BE2C (cell line): ENCODE measurements around the gene EIF1.

Source experiments
- DNase-seq: peaks from one replicate; pipeline ENCODE4 v3.0.0-alpha.2; 2020
- H3K27me3 ChIP-seq: fragments of 250-450 bp; sonication (Bioruptor Pico); 2 replicates; pipeline ENCODE4 v1.5.1; 2020; ENCODE audit warnings: mild to moderate bottlenecking
- H3K36me3 ChIP-seq: fragments of 250-450 bp; sonication (Bioruptor Pico); 2 replicates; pipeline ENCODE4 v1.5.1; 2020; ENCODE audit warnings: mild to moderate bottlenecking
- H3K4me1 ChIP-seq: fragments of 250-450 bp; sonication (Bioruptor Pico); 2 replicates; pipeline ENCODE4 v1.5.1; 2020
- H3K4me3 ChIP-seq: 2 replicates; pipeline ENCODE4 v1.5.1; 2011; ENCODE audit warnings: low read depth, low read length
- H3K9me3 ChIP-seq: fragments of 250-450 bp; sonication (Bioruptor Pico); 2 replicates; pipeline ENCODE4 v1.5.1; 2020
- CTCF ChIP-seq: IDR thresholded peaks from 2 replicates; pipeline ENCODE4 v1.5.1; 2012; ENCODE audit warnings: mild to moderate bottlenecking, low read depth, low read length

EIF1 gene

DNA sequence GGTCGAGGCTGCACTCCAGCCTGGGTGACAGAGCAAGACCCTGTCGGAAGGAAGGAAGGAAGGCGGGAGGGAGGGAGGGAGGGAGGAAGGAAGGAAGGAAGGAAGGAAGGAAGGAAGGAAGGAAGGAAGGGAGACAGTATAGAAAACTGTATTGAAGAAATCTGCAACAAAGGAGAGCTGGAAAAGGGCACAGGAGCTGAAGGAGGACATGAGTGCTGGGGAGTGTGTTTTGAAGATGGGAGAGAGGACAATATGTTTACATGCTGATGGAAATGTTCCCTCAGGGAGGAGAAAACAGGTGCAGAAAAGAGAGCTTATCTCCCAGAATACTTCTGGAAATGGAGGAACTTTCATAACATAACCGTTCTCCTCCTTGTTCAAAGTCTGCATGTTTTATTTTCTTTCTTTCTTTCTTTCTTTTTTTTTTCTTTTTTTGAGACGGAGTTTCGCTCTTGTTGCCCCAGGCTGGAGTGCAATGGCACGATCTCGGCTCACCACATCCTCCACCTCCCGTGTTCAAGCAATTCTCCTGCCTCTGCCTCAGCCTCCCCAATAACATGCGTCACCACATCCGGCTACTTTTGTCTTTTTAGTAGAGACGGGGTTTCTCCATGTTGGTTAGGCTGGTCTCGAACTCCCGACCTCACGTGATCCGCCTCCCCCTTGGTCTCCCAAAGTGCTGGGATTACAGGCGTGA, 48.4 kb downstream of the EIF1 start:
- peaks cover 50% of the 10 kb centered on the region for H3K27me3 ChIP-seq
- no peaks in the 10 kb centered on the region for H3K9me3 ChIP-seq
- DNase-seq = no peak
- no peak overlapping the region for H3K4me3 ChIP-seq
- TF ChIP-seq CTCF = no peak
- no peaks in the 10 kb centered on the region for H3K36me3 ChIP-seq
- peaks cover 5% of the 10 kb centered on the region for H3K4me1 ChIP-seq

GRCh38 chr17:41737680-41738023, 49.0 kb downstream of the EIF1 start:
- no peaks in the 10 kb centered on the region for H3K36me3 ChIP-seq
- peaks cover 44% of the 10 kb centered on the region for H3K27me3 ChIP-seq
- H3K4me3 ChIP-seq = no peak overlapping the region
- no peak for DNase-seq
- TF ChIP-seq CTCF = no peak
- peaks cover 5% of the 10 kb centered on the region for H3K4me1 ChIP-seq
- H3K9me3 ChIP-seq = no peaks in the 10 kb centered on the region

- Histone ChIP-seq H3K27me3 (peaks cover 41% of the 10 kb centered on the region), H3K4me3 (no peak overlapping the region), H3K9me3 (no peaks in the 10 kb centered on the region), H3K4me1 (peaks cover 5% of the 10 kb centered on the region), H3K36me3 (no peaks in the 10 kb centered on the region)
- peak; percentile 85 for DNase-seq
- peak; percentile 98 for TF ChIP-seq CTCF
Measured at GRCh38 chr17:41738077-41738800, 49.6 kb downstream of the EIF1 start.

GRCh38 chr17:41738801-41739112, 50.1 kb downstream of the EIF1 start:
- Histone ChIP-seq H3K4me1 (peaks cover 5% of the 10 kb centered on the region), H3K4me3 (no peak overlapping the region), H3K27me3 (peaks cover 37% of the 10 kb centered on the region), H3K9me3 (no peaks in the 10 kb centered on the region), H3K36me3 (no peaks in the 10 kb centered on the region)
- DNase-seq = no peak
- TF ChIP-seq CTCF = no peak

- Histone ChIP-seq H3K27me3 (peaks cover 27% of the 10 kb centered on the region), H3K36me3 (no peaks in the 10 kb centered on the region), H3K9me3 (no peaks in the 10 kb centered on the region), H3K4me3 (no peak overlapping the region), H3K4me1 (peaks cover 5% of the 10 kb centered on the region)
- TF ChIP-seq CTCF = no peak
- no peak for DNase-seq
Measured at GRCh38 chr17:41739661-41740352, 51.1 kb downstream of the EIF1 start.

DNA sequence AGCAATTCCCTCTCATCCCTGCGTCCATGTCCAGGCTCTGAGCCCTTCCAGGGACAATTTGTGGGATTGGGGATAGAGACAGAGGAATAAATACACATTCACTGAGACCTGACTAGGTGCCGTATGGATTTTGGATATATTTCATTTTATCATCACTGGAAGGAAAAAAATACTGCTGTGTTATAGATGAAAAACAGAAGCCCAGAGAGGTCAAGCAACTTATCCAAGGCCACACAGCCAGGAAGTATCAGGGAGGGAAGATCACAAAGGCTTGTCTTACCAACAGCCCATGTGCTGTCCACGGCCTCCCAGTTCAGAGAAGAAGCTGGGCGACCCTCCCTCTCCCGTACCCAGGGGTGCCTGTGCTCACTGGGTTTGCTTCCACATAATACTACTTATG, 51.8 kb downstream of the EIF1 start:
- no peak for DNase-seq
- no peak for TF ChIP-seq CTCF
- no peak overlapping the region for H3K4me3 ChIP-seq
- H3K36me3 ChIP-seq = no peaks in the 10 kb centered on the region
- no peaks in the 10 kb centered on the region for H3K9me3 ChIP-seq
- H3K4me1 ChIP-seq = peaks cover 5% of the 10 kb centered on the region
- H3K27me3 ChIP-seq = peaks cover 20% of the 10 kb centered on the region
